HG03103 (cell line): ENCODE results near the gene RNPEPL1.

Source experiments
- ATAC-seq: cut with Tn5 transposase; IDR thresholded peaks from one replicate; pipeline ENCODE4 v1.9.1; 2021; ENCODE audit warnings: low read depth; ENCODE audit not compliant: unreplicated experiment

Gene RNPEPL1

DNA sequence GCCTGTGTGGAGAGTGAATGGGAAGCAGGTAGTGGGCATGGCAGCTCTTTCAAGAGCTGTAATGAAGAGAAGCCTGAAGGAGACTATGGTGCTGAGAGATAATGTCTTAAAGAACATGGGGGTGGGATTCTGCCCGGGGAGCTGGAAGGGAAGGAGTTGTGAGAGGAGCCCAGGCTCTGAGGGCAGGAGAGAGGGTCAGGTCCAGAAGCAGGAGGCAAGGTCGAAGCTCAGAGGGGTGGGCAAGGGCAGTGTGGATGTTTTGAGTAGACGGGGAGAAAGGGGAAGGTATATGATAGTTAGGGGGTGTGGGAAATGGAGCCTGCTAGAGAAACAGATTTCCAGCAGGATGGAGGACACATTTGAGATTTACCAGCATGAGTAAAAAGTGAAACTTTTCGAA lies 20.4 kb downstream of the RNPEPL1 start:
- ATAC-seq, result no peak

DNA sequence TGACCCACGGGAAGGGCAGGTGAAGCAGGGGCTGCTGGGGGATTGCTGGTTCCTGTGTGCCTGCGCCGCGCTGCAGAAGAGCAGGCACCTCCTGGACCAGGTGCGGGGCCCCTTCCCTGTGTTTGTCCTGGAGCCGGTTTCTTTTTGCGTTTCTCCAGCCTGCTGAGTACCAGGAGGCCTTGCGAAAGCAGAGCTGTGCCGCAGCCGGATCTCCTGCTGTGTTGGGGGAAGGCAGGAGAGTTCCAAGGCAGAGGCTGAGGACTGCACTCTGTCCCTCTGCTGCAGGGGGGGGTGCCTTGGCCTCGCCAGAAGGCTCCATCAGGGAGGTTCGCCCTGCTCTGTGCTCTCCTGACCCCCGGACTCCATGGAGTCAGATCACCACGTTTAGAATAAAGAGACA lies 21.1 kb downstream of the RNPEPL1 start:
- no peak for ATAC-seq

GRCh38 chr2:240589850-240590525 lies 21.7 kb downstream of the RNPEPL1 start:
- ATAC-seq, result no peak

DNA sequence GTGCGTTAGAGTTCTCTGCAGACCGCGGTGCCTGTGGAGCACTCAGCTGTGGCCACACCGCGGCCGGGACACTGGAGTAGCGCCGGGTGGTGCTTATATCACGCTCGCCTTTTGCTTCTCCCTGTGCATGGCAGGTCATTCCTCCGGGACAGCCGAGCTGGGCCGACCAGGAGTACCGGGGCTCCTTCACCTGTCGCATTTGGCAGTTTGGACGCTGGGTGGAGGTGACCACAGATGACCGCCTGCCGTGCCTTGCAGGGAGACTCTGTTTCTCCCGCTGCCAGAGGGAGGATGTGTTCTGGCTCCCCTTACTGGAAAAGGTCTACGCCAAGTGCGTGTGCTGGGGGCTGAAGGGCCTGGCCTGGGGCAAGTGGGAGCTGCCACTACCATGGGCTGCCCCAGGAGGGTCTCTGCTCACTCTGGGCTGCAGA lies 22.4 kb downstream of the RNPEPL1 start:
- ATAC-seq, result no peak

- no peak for ATAC-seq
These were observed 22.9 kb downstream of the RNPEPL1 start for GRCh38 chr2:240591226-240591625.

- no peak for ATAC-seq
These were observed 23.5 kb downstream of the RNPEPL1 start for GRCh38 chr2:240591784-240592183.

GRCh38 chr2:240593026-240593702 lies 24.9 kb downstream of the RNPEPL1 start:
- no peak for ATAC-seq

GRCh38 chr2:240593703-240594451 lies 25.6 kb downstream of the RNPEPL1 start:
- ATAC-seq, result no peak

DNA sequence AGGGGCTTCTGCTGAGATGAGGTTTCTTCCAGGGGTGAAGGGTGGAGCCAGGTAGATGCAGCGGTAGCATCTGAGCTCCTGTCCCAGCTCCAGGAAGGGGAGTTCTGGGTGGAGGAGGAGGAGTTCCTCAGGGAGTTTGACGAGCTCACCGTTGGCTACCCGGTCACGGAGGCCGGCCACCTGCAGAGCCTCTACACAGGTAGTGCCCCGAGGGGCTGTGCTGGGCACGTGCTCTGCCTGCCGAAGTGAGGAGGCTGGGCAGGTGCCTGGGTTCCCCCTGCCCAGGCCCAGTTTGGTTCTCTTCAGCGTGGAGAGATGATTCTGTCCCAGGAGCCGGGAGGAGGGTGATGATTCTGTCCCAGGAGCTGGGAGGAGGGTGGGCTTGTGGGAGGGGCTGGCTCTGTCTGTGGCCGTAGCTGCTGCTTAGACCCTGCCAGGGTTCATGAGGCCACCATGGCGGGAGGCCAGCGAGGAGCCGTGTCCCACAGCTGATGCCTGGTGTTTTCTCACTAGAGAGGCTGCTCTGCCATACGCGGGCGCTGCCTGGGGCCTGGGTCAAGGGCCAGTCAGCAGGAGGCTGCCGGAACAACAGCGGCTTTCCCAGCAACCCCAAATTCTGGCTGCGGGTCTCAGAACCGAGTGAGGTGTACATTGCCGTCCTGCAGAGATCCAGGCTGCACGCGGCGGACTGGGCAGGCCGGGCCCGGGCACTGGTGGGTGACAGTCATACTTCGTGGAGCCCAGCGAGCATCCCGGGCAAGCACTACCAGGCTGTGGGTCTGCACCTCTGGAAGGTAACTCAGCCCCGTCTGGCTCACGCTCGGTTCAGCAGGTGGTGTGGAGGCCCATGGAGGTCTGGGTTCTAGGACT lies 26.5 kb downstream of the RNPEPL1 start:
- no peak for ATAC-seq

GRCh38 chr2:240595381-240596079 lies 27.2 kb downstream of the RNPEPL1 start:
- no peak for ATAC-seq

- no peak for ATAC-seq
These were observed 27.8 kb downstream of the RNPEPL1 start for GRCh38 chr2:240596080-240596460.

DNA sequence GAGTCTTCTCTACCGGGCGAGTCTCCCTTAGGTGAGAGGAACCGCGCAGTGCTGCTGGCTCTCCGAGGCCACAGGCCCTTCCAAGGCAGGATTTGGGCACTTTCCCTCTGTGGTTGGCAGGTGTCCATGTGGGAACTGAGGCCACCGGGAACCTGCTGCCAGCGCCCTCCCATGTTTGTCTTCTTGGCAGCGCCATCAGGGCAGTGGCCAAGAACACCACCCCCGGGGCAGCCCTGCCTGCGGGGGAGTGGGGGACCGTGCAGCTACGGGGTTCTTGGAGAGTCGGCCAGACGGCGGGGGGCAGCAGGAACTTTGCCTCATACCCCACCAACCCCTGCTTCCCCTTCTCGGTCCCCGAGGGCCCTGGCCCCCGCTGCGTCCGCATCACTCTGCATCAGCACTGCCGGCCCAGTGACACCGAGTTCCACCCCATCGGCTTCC lies 28.2 kb downstream of the RNPEPL1 start:
- no peak for ATAC-seq

DNA sequence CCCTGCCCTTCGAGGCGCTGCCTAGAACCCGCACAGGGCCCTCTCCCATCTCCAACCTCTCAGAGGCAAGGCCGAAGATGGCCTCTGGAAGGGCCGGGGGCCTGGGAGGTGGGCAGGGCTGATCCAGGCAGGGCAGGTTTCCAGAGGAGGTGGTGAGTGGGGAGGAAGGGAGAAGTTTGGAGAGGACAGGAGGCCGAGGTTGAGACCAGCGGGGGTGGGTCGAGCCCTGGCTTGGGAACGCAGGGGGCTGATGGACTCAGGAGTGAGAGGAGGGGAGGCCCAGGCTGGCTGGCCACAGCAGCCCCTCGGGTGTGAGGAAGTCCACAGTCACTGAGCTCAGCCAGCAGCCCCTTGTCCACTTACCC lies 28.8 kb downstream of the RNPEPL1 start:
- no peak for ATAC-seq

DNA sequence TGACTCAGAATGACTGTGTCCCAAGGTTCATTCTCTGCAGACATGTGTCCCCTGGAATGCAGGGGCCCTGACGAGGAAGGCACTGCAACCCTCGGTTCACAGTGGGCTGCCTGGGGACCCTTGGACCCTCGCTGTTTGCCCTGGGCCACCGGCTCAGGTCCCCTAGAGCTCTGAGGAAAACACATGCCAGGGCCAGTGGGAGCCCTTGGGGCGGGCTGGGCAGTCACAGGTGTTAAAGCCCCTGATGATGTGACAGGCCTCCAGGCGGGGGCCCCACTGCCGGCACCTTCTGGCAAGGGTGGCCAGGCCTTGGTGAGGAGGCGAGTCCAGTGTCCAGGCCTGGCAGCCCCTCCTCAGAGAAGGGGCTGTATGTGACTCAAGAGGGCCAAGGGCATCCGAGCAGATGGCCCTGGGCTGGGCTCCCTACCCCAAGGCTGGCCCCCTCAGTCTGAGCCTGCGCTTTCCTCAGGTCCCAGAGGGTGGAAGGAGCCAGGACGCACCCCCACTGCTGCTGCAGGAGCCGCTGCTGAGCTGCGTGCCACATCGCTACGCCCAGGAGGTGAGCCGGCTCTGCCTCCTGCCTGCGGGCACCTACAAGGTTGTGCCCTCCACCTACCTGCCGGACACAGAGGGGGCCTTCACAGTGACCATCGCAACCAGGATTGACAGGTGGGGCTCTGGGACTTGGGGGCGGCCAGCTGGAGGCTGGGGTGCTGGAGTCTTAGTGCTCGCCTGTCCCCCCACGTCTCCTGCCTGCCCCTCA lies 29.3 kb downstream of the RNPEPL1 start:
- ATAC-seq, result no peak

GRCh38 chr2:240598311-240598911 lies 30.1 kb downstream of the RNPEPL1 start:
- no peak for ATAC-seq

- ATAC-seq, result no peak
These were observed 30.9 kb downstream of the RNPEPL1 start for GRCh38 chr2:240599141-240599583.

DNA sequence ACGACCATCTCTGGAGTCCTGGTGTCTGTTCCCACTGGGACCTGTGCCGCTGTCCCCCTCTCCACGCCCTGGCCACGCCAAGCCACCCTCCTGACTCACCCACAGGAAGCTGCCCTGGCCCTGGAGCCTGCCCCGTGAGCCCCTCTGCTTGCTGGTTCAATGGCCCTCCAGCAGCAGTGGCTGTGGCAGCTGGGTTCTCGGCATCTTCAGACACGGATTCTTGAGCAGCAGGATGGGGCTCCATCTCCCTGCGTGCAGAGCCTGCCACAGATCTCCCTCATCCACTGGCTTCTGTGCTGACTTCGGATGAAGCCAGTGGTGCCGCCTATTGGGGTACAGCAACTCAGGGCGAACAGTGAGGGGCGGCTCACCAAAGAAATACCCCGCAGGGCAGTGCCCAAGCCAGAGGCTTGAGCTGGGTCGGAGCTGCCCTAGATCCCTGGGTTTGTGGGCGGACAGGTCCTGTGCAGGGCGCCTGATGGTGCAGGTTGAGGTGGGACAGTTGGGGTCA lies 32.2 kb downstream of the RNPEPL1 start:
- no peak for ATAC-seq

DNA sequence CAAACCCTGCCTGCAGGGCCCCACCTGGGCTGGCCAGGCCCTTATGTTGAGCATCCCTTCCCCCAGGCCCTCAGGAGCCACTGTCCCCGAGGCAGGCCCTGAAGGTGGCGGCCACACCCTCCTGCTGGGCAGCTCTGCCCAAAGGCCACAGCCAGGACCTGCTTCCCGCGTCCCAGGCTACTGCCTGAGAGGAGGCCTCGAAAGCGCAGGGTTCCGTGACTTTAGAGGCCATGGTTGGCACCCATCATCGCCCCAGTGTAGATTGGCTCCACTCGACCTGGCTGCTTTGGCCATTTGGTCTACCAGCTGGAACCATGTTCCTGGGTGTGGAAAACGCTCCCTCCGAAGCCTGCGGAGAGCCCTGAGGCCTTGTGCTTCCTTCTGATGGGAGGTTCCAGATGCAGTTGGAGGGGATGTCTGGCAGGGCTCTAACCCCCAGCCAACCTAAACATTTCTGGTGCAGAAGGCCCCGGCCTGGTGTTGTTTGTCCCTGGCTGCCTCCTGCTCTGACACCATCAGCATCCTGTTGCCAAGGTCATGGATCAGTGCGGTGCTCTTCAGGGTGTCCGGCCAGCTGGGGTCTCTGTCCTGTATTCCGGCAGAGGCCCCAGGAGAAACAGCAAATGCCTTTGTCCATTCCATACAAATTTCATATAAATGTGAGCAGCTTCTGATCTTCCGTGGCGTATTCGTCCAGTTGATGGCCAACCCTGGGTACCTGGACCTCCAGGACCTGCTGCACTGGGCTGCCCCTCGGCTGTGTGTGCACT lies 33.0 kb downstream of the RNPEPL1 start:
- ATAC-seq, result no peak
